ENCODE measurements around the gene DOCK1.

DNA sequence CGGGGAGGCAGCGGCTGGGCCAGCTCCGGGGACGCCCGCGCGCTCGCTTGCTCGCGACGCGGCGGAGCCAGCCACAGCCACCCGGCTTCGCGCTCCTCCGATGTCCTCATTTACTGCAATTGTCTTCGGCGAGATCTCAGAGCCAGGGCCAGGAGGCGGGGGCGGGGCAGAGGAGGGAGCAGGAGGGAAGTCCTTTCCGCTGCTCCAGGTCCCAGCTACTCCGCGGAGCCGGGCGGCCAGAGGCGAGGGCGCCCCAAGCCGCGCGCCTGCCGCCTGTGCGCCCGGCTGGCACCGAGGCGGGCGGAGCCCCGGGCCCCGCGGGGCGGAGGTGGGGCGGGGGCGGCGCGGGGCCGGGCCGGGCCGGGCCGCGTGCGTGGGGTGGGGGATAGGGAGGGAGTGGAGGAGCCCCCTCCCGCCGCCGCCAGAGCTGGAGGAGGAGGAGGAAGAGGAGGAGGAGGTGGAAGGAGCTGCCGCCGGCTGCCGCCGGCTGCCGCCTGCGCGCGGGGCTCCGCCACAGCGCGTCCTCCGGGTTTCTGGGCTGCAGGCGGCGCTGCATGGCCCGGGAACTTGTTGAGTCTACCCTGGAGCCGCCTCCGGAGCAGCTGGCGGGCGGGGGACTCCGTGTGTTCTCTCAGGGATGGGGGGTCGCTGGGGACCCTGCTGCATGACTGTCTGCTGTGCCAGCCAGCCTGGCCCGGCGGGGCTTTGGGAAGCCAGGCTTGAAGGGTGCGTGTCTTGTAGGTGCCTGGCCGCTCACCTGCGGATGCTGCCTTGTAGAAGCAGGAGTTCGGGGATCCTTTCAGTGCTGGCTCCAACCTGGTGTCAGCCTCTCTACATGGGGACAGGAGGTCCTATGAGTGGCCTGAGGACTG lies 291.3 kb downstream of the DOCK1 start, which contains the start of gene INSYN2A:
- TF ChIP-seq EZH2 (IDR thresholded peaks at IDR 0.05; ENCODE audit: insufficient read depth, poor library complexity, severe bottlenecking) = no peak
- no peak for TF ChIP-seq EZH2phosphoT487 (IDR thresholded peaks at IDR 0.05; ENCODE audit: insufficient read depth, low read depth)
